Colonic mucosa (tissue), 4 donors: ENCODE measurements around the gene MCC. TPM values are rescaled to one million over a fixed set of nuclear protein-coding genes. Genes with fewer than 3 reads are reported as not detected.

Experiments
- DNase-seq: peaks from one replicate; pipeline ENCODE4 v3.0.0-alpha.2; 2020
- H3K27ac ChIP-seq: fragments of 200-600 bp; one replicate; pipeline ENCODE4 v1.8.0; 2021
- H3K27me3 ChIP-seq: fragments of 200-600 bp; one replicate; pipeline ENCODE4 v1.8.0; 2021
- H3K36me3 ChIP-seq: fragments of 200-600 bp; one replicate; pipeline ENCODE4 v1.8.0; 2021
- H3K4me1 ChIP-seq: fragments of 200-600 bp; one replicate; pipeline ENCODE4 v1.8.0; 2021; ENCODE audit warnings: mild to moderate bottlenecking
- H3K4me3 ChIP-seq: fragments of 200-600 bp; one replicate; pipeline ENCODE4 v1.8.0; 2021
- H3K9ac ChIP-seq, 2 donors: one replicate each; pipeline ENCODE4 v1.7.0; 2013; ENCODE audit warnings: control low read depth in 2 of 2, low read depth in 2 of 2, low read length in 2 of 2
- H3K9me3 ChIP-seq: fragments of 200-600 bp; one replicate; pipeline ENCODE4 v1.8.0; 2021
- CTCF ChIP-seq: fragments of 200-600 bp; IDR thresholded peaks from one replicate; pipeline ENCODE4 v1.8.0; 2022; ENCODE audit warnings: antibody characterized with exemption, mild to moderate bottlenecking
- intact Hi-C: fragments of 100-400 bp; cut with DNase I; formaldehyde crosslinking; loops from one replicate; pipeline ENCODE4 v1.14.1; 2022
- total RNA-seq, 2 donors: library from RNA; stranded (reverse); fragmentation: NEBNext Ultra II Directional in 1 of 2; extraction: Animal tissue kit (Norgen Biotek cat#: 25700) in 1 of 2; gene quantifications; one replicate each; pipeline ENCODE4 v1.2.1, GENCODE V29; 2021
- donor health status: healthy.
- donor health status: DM: no; HTN: no; CAD: no.
- donor health status: DM: no; HTN: no; CAD: no.

Gene MCC
- total RNA-seq, 2 donors from 2014 or later = 1.9 to 3.1 TPM

GRCh38 chr5:113450929-113451328 is 37.3 kb downstream of the MCC start:
- no peak for DNase-seq
- no peaks in the 10 kb centered on the region for H3K9me3 ChIP-seq
- no peak for TF ChIP-seq CTCF

GRCh38 chr5:113450462-113450861 is 37.8 kb downstream of the MCC start:
- no peaks in the 10 kb centered on the region for H3K9me3 ChIP-seq
- H3K27ac ChIP-seq = no peak overlapping the region
- no peak for DNase-seq
- H3K36me3 ChIP-seq = no peaks in the 10 kb centered on the region
- intact Hi-C loops = no loop called here
- H3K4me1 ChIP-seq = no peaks in the 10 kb centered on the region
- TF ChIP-seq CTCF = no peak
- H3K27me3 ChIP-seq = no peaks in the 10 kb centered on the region
- H3K9ac ChIP-seq = no peak overlapping the region
- no peak overlapping the region for H3K4me3 ChIP-seq

More at GRCh38 chr5:113450929-113451328, 37.3 kb downstream of the MCC start:
- Histone ChIP-seq H3K9ac (no peak overlapping the region), H3K27ac (no peak overlapping the region), H3K36me3 (no peaks in the 10 kb centered on the region), H3K4me1 (no peaks in the 10 kb centered on the region), H3K4me3 (no peak overlapping the region), H3K27me3 (no peaks in the 10 kb centered on the region)
- intact Hi-C loops = no loop called here

- intact Hi-C loops = no loop called here
- no peak overlapping the region for H3K9ac ChIP-seq
These were observed 40.0 kb downstream of the MCC start for GRCh38 chr5:113448252-113448651.

GRCh38 chr5:113447498-113448050 is 40.7 kb downstream of the MCC start:
- H3K27ac ChIP-seq = no peak overlapping the region
- intact Hi-C loops = no loop called here
- H3K9me3 ChIP-seq = no peaks in the 10 kb centered on the region
- H3K36me3 ChIP-seq = no peaks in the 10 kb centered on the region
- no peaks in the 10 kb centered on the region for H3K27me3 ChIP-seq
- TF ChIP-seq CTCF = no peak
- no peak overlapping the region for H3K9ac ChIP-seq
- no peaks in the 10 kb centered on the region for H3K4me1 ChIP-seq
- DNase-seq = no peak
- no peak overlapping the region for H3K4me3 ChIP-seq

More at GRCh38 chr5:113448252-113448651, 40.0 kb downstream of the MCC start:
- Histone ChIP-seq H3K27ac (no peak overlapping the region), H3K4me3 (no peak overlapping the region), H3K9me3 (no peaks in the 10 kb centered on the region), H3K36me3 (no peaks in the 10 kb centered on the region), H3K27me3 (no peaks in the 10 kb centered on the region), H3K4me1 (no peaks in the 10 kb centered on the region)
- TF ChIP-seq CTCF = no peak
- DNase-seq = no peak

GRCh38 chr5:113446358-113446927 is 41.8 kb downstream of the MCC start:
- no peak overlapping the region for H3K4me3 ChIP-seq
- TF ChIP-seq CTCF = no peak
- no peak overlapping the region for H3K27ac ChIP-seq
- intact Hi-C loops = no loop called here
- H3K9ac ChIP-seq = no peak overlapping the region
- no peaks in the 10 kb centered on the region for H3K27me3 ChIP-seq
- no peaks in the 10 kb centered on the region for H3K4me1 ChIP-seq
- H3K9me3 ChIP-seq = no peaks in the 10 kb centered on the region
- no peak for DNase-seq
- no peaks in the 10 kb centered on the region for H3K36me3 ChIP-seq
